H1 (cell line): ENCODE measurements around the gene PASK. TPM values are rescaled to one million over a fixed set of nuclear protein-coding genes. Genes with fewer than 3 reads are reported as not detected.

Experiments
- ASH2L ChIP-seq: fragments of 200-600, 300-600 bp; sonication (generic); IDR thresholded peaks from one replicate; pipeline ENCODE4 v1.7.1; 2017; ENCODE audit warnings: low read length
- CBX8 ChIP-seq: fragments of 300-800, 300-1000 bp; sonication (generic); IDR thresholded peaks from 2 replicates; pipeline ENCODE4 v1.7.1; 2016; ENCODE audit warnings: low read depth, low read length, borderline replicate concordance
- JUND ChIP-seq: IDR thresholded peaks from 2 replicates; pipeline ENCODE4 v1.6.1; 2011; ENCODE audit warnings: mild to moderate bottlenecking, improper control_type of control experiment, low read length
- MAFK ChIP-seq: IDR thresholded peaks from 2 replicates; pipeline ENCODE4 v1.6.1; 2012; ENCODE audit warnings: low read depth, mild to moderate bottlenecking, improper control_type of control experiment, low read length
- NANOG ChIP-seq: IDR thresholded peaks from 2 replicates; pipeline ENCODE4 v1.6.1; 2011; ENCODE audit warnings: low read length, low read depth, mild to moderate bottlenecking, inconsistent platforms; ENCODE audit not compliant: insufficient read depth, poor library complexity, severe bottlenecking
- POLR2AphosphoS5 ChIP-seq: IDR thresholded peaks from 2 replicates; pipeline ENCODE4 v1.6.1; 2011; ENCODE audit warnings: low read depth, low read length
- RAD21 ChIP-seq, 2 experiments: IDR thresholded peaks in 1 of 2; conservative IDR thresholded peaks in 1 of 2; 2 replicates each; pipeline ENCODE4 v1.6.1; 2011; ENCODE audit warnings: low read depth in 2 of 2, low read length in 2 of 2, improper control_type of control experiment in 1 of 2, inconsistent platforms in 1 of 2, mild to moderate bottlenecking in 1 of 2, moderate library complexity in 1 of 2
- SAP30 ChIP-seq: fragments of 300-600 bp; sonication (generic); IDR thresholded peaks from 2 replicates; pipeline ENCODE4 v1.7.1; 2012; ENCODE audit warnings: low read length, moderate library complexity, mild to moderate bottlenecking, inconsistent platforms; ENCODE audit not compliant: insufficient read depth, insufficient replicate concordance
- TCF12 ChIP-seq: IDR thresholded peaks from 2 replicates; pipeline ENCODE4 v1.6.1; 2011; ENCODE audit warnings: low read depth, mild to moderate bottlenecking, low read length
- TEAD4 ChIP-seq: IDR thresholded peaks from 2 replicates; pipeline ENCODE4 v1.6.1; 2012; ENCODE audit warnings: low read depth, low read length, inconsistent platforms, mixed read lengths
- polyA plus RNA-seq, 7 experiments: library from polyadenylated mRNA; depleted of rRNA in 3 of 7; stranded (reverse) in 5 of 7; unstranded in 2 of 7; fragments of >200 nt in 5 of 7; fragments of 200-250 nt in 2 of 7; gene quantifications; 1 replicate in 5 of 7; 2 replicates in 1 of 7; 4 replicates in 1 of 7; pipeline versions ENCODE4 v1.2.1 to v1.2.3, GENCODE V29; 2011 to 2013; ENCODE audit warnings: missing spikeins in 2 of 7, mixed read lengths in 2 of 7
- total RNA-seq: library from RNA; stranded (reverse); fragmentation: NEBNext Ultra II Directional; extraction: Animal tissue kit (Norgen Biotek cat#: 25700); gene quantifications from 2 replicates; pipeline ENCODE4 v1.2.1, GENCODE V29; 2021
- TF ChIP-seq, protein P1 (sequence below): fragments of 300-600 bp; sonication (generic); IDR thresholded peaks from 2 replicates; pipeline ENCODE4 v1.7.1; 2012; ENCODE audit warnings: low read length, moderate library complexity, mild to moderate bottlenecking, inconsistent platforms; ENCODE audit not compliant: insufficient replicate concordance

The PASK gene
- total and polyA plus RNA-seq, 2 of the 8 experiments (the other 6 are each of a cell fraction or from before 2014, with no cell fraction given): 20.5 to 66.1 TPM

DNA sequence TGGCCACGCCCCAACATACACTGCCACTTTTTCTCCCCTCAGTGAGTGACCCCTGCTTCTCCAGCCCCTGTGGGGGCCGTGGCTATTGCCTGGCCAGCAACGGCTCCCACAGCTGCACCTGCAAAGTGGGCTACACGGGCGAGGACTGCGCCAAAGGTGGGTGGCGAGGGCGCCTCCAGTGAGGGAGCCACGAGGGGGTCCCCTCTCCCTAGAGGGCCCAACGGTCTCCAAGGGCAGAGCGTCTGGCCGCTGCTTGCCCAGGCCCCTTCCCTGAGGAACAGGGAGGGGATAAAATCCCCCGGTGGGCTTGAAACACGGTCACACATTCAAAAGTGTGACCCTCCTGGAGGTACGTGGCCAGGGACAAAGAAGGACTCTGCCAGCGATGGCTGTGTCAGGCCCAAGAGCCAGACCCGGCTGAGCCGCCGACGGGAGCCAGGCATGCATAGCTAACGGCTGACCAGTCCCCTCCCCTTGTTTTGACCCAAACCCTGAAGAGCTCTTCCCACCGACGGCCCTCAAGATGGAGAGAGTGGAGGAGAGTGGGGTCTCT, 84.4 kb downstream of the PASK start (continued):
- TF ChIP-seq, protein P1, sequence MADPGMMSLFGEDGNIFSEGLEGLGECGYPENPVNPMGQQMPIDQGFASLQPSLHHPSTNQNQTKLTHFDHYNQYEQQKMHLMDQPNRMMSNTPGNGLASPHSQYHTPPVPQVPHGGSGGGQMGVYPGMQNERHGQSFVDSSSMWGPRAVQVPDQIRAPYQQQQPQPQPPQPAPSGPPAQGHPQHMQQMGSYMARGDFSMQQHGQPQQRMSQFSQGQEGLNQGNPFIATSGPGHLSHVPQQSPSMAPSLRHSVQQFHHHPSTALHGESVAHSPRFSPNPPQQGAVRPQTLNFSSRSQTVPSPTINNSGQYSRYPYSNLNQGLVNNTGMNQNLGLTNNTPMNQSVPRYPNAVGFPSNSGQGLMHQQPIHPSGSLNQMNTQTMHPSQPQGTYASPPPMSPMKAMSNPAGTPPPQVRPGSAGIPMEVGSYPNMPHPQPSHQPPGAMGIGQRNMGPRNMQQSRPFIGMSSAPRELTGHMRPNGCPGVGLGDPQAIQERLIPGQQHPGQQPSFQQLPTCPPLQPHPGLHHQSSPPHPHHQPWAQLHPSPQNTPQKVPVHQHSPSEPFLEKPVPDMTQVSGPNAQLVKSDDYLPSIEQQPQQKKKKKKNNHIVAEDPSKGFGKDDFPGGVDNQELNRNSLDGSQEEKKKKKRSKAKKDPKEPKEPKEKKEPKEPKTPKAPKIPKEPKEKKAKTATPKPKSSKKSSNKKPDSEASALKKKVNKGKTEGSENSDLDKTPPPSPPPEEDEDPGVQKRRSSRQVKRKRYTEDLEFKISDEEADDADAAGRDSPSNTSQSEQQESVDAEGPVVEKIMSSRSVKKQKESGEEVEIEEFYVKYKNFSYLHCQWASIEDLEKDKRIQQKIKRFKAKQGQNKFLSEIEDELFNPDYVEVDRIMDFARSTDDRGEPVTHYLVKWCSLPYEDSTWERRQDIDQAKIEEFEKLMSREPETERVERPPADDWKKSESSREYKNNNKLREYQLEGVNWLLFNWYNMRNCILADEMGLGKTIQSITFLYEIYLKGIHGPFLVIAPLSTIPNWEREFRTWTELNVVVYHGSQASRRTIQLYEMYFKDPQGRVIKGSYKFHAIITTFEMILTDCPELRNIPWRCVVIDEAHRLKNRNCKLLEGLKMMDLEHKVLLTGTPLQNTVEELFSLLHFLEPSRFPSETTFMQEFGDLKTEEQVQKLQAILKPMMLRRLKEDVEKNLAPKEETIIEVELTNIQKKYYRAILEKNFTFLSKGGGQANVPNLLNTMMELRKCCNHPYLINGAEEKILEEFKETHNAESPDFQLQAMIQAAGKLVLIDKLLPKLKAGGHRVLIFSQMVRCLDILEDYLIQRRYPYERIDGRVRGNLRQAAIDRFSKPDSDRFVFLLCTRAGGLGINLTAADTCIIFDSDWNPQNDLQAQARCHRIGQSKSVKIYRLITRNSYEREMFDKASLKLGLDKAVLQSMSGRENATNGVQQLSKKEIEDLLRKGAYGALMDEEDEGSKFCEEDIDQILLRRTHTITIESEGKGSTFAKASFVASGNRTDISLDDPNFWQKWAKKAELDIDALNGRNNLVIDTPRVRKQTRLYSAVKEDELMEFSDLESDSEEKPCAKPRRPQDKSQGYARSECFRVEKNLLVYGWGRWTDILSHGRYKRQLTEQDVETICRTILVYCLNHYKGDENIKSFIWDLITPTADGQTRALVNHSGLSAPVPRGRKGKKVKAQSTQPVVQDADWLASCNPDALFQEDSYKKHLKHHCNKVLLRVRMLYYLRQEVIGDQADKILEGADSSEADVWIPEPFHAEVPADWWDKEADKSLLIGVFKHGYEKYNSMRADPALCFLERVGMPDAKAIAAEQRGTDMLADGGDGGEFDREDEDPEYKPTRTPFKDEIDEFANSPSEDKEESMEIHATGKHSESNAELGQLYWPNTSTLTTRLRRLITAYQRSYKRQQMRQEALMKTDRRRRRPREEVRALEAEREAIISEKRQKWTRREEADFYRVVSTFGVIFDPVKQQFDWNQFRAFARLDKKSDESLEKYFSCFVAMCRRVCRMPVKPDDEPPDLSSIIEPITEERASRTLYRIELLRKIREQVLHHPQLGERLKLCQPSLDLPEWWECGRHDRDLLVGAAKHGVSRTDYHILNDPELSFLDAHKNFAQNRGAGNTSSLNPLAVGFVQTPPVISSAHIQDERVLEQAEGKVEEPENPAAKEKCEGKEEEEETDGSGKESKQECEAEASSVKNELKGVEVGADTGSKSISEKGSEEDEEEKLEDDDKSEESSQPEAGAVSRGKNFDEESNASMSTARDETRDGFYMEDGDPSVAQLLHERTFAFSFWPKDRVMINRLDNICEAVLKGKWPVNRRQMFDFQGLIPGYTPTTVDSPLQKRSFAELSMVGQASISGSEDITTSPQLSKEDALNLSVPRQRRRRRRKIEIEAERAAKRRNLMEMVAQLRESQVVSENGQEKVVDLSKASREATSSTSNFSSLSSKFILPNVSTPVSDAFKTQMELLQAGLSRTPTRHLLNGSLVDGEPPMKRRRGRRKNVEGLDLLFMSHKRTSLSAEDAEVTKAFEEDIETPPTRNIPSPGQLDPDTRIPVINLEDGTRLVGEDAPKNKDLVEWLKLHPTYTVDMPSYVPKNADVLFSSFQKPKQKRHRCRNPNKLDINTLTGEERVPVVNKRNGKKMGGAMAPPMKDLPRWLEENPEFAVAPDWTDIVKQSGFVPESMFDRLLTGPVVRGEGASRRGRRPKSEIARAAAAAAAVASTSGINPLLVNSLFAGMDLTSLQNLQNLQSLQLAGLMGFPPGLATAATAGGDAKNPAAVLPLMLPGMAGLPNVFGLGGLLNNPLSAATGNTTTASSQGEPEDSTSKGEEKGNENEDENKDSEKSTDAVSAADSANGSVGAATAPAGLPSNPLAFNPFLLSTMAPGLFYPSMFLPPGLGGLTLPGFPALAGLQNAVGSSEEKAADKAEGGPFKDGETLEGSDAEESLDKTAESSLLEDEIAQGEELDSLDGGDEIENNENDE: no peak
- no peak for TF ChIP-seq TCF12
- TF ChIP-seq RAD21 (IDR thresholded peaks at IDR 0.05 in 1 of 2, conservative IDR thresholded peaks at IDR 0.05 in 1 of 2; ENCODE audit: low read depth in 2 of 2, low read length in 2 of 2): no peak
- no peak for TF ChIP-seq ASH2L
- no peak for TF ChIP-seq POLR2AphosphoS5
- TF ChIP-seq MAFK: no peak
- TF ChIP-seq SAP30: no peak
- no peak for TF ChIP-seq CBX8
- no peak for TF ChIP-seq TEAD4
- no peak for TF ChIP-seq JUND
- TF ChIP-seq NANOG: no peak
